HG03571 (cell line): Measurements from ENCODE around the gene IFIT5.
"Not testable (repeated sequence)": the region's sequence is repeated elsewhere in the genome, so short reads cannot be mapped to it uniquely, and the experiment has no call there.

Experiments used
- ATAC-seq: cut with Tn5 transposase; IDR thresholded peaks from one replicate; pipeline ENCODE4 v1.9.1; 2021; ENCODE audit not compliant: unreplicated experiment

Gene IFIT5, protein sequence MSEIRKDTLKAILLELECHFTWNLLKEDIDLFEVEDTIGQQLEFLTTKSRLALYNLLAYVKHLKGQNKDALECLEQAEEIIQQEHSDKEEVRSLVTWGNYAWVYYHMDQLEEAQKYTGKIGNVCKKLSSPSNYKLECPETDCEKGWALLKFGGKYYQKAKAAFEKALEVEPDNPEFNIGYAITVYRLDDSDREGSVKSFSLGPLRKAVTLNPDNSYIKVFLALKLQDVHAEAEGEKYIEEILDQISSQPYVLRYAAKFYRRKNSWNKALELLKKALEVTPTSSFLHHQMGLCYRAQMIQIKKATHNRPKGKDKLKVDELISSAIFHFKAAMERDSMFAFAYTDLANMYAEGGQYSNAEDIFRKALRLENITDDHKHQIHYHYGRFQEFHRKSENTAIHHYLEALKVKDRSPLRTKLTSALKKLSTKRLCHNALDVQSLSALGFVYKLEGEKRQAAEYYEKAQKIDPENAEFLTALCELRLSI

DNA sequence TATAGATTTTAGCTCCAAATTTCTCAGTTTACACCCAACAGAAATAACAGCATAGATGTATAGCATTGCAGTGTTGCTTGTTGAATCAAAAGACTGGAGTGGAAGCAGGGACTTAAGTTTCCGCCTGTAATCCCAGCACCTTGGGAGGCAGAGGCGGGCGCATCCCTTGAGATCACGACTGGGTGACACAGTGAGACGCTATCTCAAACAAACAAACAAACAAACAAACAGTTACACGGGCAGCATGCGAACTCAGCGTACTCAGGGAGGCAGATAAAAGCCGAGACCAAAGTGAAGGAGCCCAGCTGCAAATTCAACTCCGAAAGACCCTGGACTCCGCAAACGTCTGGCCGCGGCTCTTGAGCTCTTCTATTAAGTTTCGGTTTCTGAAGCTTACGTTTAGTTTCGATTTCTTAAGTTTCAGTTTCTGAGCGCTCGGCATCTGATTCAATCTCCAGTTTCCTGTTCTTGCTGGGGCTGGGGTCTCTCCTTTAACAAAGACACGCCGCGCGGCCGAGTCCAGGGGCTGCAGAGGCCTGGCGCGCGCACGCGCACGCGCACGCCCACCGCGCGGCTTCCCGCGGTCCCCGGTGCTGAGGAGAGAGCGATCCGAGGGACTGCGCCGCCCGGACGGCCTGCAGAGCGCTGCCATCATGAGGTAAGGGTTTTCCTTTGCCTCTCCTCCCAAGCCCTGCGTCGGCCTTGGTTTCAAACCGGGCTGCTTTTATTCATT, at the start of gene IFIT5:
IFIT5 (plus strand) TSS at position 423 of the 733 bp plus-strand sequence; CDS start at position 654, 231 bp downstream.
- peak; percentile 80 for ATAC-seq

DNA sequence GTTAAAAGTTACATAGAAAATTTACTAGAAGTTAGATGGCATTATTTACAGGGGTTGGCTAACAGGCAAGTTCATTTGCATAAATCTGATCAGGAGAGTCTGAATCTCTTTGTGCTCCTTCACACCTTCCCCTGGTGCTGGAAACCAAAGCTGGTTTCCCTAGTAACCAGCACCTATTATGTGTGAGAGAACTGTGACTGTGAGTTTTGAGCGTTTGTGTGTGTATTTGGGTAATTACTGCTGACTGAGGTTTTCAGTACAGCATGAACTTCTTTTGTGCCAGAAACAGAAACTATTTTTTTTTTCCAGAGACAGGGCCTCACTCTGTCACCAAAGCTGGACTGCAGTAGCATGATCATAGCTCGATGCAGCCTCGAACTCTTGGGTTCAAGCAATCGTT, 46.8 kb upstream of the IFIT5 start:
- peak; percentile 70 for ATAC-seq

- no peak for ATAC-seq
Measured at GRCh38 chr10:89368129-89368528, 46.2 kb upstream of the IFIT5 start.

DNA sequence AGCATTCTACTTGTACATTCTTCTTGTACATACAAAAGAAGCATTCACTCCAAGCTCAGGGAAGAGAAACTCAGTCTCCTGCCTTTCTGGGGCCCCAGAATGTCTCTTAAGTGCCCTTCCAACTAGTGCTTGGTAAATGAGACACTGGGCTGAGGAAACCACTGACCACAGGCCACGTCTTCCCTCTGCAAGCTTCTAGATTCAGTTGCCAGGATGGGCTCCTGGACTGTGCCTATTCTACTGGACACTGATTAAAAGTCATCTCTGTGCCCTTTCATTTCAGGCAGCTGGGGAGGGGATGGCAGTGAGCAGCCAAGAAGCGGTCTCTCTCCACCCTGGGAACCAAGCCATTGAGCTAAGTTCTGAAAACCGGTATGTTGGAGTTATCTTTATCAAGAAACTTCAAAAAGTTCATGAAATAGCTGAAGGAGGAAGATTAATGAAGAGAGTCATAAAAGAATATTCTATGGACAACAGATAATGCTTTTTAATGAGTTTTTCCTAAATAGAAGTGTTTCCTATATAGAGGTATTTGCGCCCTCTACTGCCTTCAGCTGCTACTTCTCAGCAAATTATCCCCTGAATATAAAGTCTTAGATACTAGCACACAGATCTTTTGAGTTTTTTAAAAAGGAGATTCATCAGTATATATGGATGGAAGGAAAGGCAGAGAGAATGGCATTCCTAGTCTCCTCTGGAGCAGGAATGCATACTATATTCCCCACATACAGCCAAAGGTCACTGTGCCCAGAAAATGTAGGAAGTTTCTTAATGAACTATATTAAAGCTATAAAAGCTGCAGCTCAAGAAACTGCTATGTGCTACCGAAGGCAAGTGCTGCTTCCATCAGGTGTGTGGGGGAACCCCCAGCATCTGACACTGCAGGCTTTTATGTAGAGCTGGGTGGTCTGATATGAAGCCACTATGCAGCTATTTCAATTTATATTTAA, 44.9 kb upstream of the IFIT5 start:
- no peak for ATAC-seq

- ATAC-seq: no peak
Measured at GRCh38 chr10:89371079-89371478, 43.3 kb upstream of the IFIT5 start.

DNA sequence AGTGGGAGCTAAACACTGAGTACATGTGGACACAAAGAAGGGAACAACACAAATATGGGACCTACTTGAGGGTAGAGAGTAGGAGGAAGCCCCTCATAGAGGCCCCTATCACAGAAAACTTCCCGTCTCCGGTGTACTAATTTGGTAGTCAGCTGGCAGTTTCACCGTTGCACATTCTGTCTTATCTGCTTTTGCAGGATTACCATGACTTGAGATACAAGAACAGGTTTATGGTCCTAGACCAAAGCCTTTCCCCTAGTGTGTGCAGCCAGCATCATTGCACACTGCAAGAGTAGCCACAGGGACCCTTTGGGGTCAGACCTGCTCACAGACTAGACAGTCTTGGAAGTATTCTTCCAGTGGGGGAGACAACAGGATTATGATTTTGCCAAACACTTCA, 42.4 kb upstream of the IFIT5 start:
- ATAC-seq: no peak

DNA sequence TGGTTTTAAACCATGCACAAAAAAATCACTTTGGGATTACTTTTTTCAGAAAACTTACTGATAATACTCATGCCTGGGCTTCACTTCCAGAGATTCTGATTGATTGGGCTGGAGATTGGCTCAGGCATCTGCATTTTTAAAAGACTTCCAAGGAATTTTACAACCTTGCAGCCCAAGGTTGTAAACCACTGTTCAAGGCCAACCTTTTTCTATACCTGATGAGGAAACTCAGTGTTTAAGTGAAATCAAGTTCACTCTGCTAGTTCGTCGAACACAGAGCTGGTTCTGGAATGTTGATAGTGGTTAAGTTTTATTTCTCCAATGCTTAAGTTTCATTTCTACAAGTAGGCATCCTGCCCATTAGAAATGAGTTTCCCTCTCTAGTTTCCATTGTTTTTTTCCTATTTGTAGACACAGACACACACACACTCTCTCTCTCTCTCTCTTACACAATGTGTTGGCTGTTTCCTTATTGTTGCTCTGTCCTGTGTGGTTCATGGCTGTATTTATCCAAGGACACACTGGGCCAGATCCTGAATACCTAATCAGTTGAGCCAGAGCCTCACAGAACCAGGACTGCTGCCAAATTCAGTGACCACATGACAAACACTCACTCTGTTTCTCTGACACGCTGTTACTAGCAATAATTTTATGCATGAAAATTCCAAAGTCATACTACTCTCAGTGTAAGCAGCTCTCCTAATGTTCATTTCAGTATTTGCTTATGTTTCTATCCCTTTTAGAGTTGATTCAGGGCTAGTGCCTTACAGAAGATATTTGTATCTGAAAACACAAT, 40.3 kb upstream of the IFIT5 start:
- ATAC-seq: no peak

DNA sequence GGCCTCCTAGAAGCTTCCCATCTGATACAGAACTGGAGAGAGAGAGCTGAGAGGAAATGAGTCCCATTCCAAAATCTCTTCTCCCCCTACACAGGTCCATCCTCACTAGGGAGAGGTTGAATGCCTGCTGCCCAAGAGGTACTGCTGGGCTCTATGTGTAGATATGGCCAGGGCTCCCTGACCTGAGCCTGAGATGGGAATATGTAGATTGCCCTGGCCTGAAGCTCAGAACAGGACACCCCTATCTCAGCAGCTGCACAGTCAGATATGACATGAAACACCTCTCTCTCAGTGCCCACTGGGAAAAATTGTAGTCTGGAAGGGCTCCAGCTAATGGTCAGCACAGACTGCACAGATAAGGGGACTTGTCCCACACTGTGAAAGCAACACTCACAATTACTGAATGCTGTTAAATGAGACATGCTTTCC, 39.6 kb upstream of the IFIT5 start:
- ATAC-seq: no peak

- no peak for ATAC-seq
Measured at GRCh38 chr10:89377705-89378637, 36.4 kb upstream of the IFIT5 start, which contains the start of gene IFIT1B. Gene IFIT1B, plus strand, starts transcription at chr10:89378056. Its CDS starts 80 bp downstream, at chr10:89378136.

GRCh38 chr10:89379103-89379502, 35.3 kb upstream of the IFIT5 start:
- no peak for ATAC-seq

- ATAC-seq: no peak
Measured at GRCh38 chr10:89382757-89383156, 31.6 kb upstream of the IFIT5 start.

DNA sequence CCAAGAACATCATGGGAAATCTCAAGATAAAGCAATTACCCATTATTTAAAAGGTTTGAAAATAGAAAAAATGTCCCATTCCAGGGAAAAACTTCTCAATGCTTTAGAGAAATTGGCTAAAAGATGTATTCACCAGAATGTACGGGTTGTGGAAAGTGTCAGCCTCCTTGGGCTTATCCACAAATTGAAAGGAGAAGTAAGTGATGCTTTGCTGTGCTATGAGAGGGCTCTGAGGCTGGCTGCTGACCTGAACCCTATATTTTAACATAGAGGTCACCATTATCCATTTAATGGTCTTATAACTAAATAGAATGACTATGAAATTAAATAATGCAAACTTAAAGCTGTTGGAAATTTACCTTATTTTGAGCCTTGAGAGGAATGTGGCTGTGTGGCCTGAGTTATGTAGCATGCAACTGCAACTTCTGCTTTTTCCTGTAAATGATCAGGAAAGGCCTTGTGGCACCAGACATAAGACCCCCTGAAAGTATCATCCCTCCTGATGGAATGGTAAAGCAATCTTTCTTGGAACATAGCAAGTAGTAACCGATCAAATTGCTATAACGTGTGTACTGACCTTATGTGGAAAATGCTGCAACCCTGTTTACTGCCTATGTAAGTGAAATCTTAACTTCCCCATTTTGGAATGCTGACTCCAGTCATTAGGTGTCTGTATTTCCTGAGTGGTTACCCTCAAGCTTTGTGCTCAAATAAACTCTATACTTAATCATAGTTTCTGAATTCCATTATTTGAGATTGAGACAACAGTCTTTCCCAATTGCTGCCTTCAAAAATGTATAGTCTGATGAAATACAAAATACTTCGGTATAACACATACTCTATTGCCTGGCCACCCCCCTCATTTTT, 29.7 kb upstream of the IFIT5 start:
- no peak for ATAC-seq

DNA sequence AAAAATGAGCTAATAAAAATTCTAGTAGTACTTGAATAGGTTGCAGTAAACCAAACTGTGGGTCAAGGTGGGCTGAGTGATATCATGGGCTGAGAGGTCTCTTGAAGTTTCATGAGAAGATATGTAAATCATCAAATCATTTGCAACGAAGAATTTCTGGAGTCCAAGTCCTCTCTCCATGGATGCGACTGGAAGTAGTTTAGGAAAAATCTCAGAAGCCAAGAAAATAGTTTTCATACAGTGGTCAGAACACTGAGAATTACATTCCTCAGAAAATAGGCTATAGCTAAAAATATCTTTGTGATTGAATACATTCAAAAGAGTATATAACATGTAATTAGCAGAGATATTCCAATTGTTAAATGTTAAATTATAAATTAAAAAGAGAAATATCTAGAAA, 25.6 kb upstream of the IFIT5 start:
- ATAC-seq: no peak

DNA sequence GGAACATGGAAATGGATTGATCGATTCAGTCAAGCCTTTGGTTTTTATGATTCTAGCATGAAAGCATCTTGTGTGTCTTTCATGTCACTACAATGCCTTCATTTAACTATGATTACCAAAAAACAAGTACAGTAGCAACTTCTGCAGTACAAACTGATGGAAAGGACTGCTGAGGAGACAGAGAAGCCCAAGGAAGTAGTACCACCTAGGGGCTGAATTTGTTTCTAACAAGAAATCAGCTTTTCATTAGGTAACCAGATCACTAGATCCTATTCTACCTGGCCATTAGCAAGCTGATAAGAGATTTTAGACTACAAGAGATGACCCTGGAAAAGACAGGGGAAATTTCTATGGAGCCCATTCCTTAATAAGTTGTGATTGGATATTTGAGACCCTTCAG, 25.1 kb upstream of the IFIT5 start:
- no peak for ATAC-seq

DNA sequence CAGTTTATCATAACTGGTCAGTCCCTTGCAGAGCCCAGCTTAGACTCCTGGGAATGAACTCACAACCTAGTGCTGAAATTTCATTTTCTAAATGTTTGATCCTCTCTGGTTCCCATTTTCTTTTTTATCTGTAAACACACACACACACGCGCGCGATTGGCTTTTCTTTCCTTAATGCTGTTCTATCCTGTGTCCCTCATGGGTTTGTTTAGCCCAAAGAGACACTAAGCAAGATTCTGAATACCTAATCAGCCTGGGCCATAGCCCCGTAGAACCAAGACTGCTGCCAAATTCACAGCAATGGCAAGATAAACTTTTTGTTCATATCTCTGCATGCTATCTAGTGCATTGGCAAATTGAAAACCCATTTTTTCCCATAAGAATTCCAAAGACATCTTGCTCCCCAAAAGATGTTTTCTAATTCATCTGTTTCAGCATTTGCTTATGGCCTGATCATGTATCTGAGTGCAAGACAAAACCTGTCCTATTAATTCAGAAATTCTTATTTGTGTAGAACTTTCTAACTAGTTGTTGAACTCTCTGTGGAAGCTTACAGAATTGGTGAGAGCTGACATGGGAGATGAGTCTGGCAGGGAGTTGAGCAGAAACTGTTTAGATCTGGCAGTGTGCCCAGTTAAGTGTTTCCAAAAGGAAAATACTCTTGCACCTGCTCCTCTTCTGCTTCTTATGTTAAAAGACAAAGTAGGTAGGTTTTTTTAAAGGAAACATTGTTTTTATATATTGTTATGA, 23.7 kb upstream of the IFIT5 start:
- ATAC-seq: no peak

DNA sequence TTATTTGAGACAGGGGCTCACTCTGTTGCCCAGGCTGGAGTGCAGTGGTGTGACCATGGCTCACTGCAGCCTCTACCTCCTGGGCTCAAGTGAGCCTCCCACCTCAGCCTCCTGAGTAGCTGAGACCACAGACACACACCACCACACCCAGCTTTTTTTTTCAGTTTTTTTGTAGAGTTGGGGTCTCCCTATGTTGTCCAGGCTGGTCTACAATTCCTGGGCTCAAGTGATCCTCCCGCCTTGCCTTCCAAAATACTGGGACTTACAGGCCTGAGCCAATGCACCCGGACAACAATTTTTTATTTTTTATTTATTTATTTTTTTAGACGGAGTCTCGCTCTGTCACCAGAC, 23.2 kb upstream of the IFIT5 start:
- not testable (repeated sequence) for ATAC-seq
